ENCODE results near the gene KHDRBS1.

- TF ChIP-seq POLR2A (IDR thresholded peaks at IDR 0.05; ENCODE audit: low read length) (no peak), GATA1 (IDR thresholded peaks at IDR 0.05; ENCODE audit: low read depth, low read length) (no peak)
Measured at GRCh38 chr1:32051706-32052105, 38.0 kb downstream of the KHDRBS1 start.

Measured in erythroblast (primary cell).